HTERT RPE-1 (cell line): ENCODE data around the gene HMGXB3.

Source experiments
- in situ Hi-C: fragments of 300-500 bp; cut with MboI; formaldehyde crosslinking; loops from 4 replicates; pipeline ENCODE4 v1.14.3; 2020; ENCODE audit warnings: low sequenced_read_pairs

Gene HMGXB3

GRCh38 chr5:150065886-150066285 is 65.3 kb downstream of the HMGXB3 start:
- in situ Hi-C loops, result no loop called here

- in situ Hi-C loops, result no loop called here
These were observed 65.9 kb downstream of the HMGXB3 start for GRCh38 chr5:150066436-150066835.

GRCh38 chr5:150066901-150067396 is 66.4 kb downstream of the HMGXB3 start:
- in situ Hi-C loops, result no loop called here

GRCh38 chr5:150067405-150067960 is 66.9 kb downstream of the HMGXB3 start:
- in situ Hi-C loops, result no loop called here

- in situ Hi-C loops, result no loop called here
These were observed 67.5 kb downstream of the HMGXB3 start for GRCh38 chr5:150068071-150068470.

- in situ Hi-C loops, result no loop called here
These were observed 67.9 kb downstream of the HMGXB3 start for GRCh38 chr5:150068472-150068871.

GRCh38 chr5:150068961-150069645 is 68.6 kb downstream of the HMGXB3 start:
- in situ Hi-C loops, result no loop called here

GRCh38 chr5:150069672-150070627 is 69.4 kb downstream of the HMGXB3 start:
- in situ Hi-C loops, result no loop called here

- in situ Hi-C loops, result no loop called here
These were observed 70.3 kb downstream of the HMGXB3 start for GRCh38 chr5:150070821-150071220.

- in situ Hi-C loops, result no loop called here
These were observed 72.6 kb downstream of the HMGXB3 start for GRCh38 chr5:150073086-150073625.

GRCh38 chr5:150073677-150074076 is 73.1 kb downstream of the HMGXB3 start:
- in situ Hi-C loops, result no loop called here

GRCh38 chr5:150075233-150075632 is 74.7 kb downstream of the HMGXB3 start:
- in situ Hi-C loops, result no loop called here

GRCh38 chr5:150075806-150076205 is 75.3 kb downstream of the HMGXB3 start:
- in situ Hi-C loops, result no loop called here

- in situ Hi-C loops, result no loop called here
These were observed 76.5 kb downstream of the HMGXB3 start for GRCh38 chr5:150077060-150077459.

GRCh38 chr5:150077996-150078801 is 77.7 kb downstream of the HMGXB3 start:
- in situ Hi-C loops, result no loop called here

- in situ Hi-C loops, result no loop called here
These were observed 78.5 kb downstream of the HMGXB3 start for GRCh38 chr5:150078802-150079689.

GRCh38 chr5:150079909-150080461 is 79.4 kb downstream of the HMGXB3 start:
- in situ Hi-C loops, result no loop called here

GRCh38 chr5:150080696-150081435 is 80.3 kb downstream of the HMGXB3 start:
- in situ Hi-C loops, result no loop called here
